ENCODE results near the gene ST7L. TPM values are rescaled to one million over a fixed set of nuclear protein-coding genes. Genes with fewer than 3 reads are reported as not detected.

The ST7L gene
- total RNA-seq, 4 donors from 2014 or later = 13.8 to 25.2 (median 24.4) TPM

GRCh38 chr1:112502826-112503225 lies 116.1 kb downstream of the ST7L start:
- intact Hi-C loops (cut with DNase I; ENCODE audit: low total_unique reads) = loop anchor here (10.0 kb wide), 2 partner anchors 112 to 202 kb away; partner anchors contain the start of genes CAPZA1, RHOC and ST7L
- no peak overlapping the region for H3K4me3 ChIP-seq (ENCODE audit: low read depth, poor library complexity, severe bottlenecking)
- 57 to 68% methylated on average over 1 to 2 of the region's 2 CpGs for WGBS, 2 donors
- no peak for DNase-seq (ENCODE audit: low spot score in 2 of 2)
- TF ChIP-seq POLR2A (IDR thresholded peaks at IDR 0.05) (no peak), CTCF (IDR thresholded peaks at IDR 0.05) (no peak)

GRCh38 chr1:112501810-112502641 lies 116.9 kb downstream of the ST7L start:
- peak overlapping the region; percentile 29 for H3K4me3 ChIP-seq (ENCODE audit: low read depth, poor library complexity, severe bottlenecking)
- peak in 1 of 2 donors; percentile 58 for DNase-seq (ENCODE audit: low spot score in 2 of 2)
- TF ChIP-seq POLR2A (IDR thresholded peaks at IDR 0.05) (no peak), CTCF (IDR thresholded peaks at IDR 0.05) (peak in 1 of 3 donors; percentile 19)
- WGBS, 2 donors = 4 to 7% methylated on average over 33 to 46 of the region's 65 CpGs
- intact Hi-C loops (cut with DNase I; ENCODE audit: low total_unique reads) = loop anchor here (10.0 kb wide), 2 partner anchors 113 to 203 kb away; partner anchors contain the start of genes CAPZA1, RHOC and ST7L

GRCh38 chr1:112496290-112496689 lies 122.7 kb downstream of the ST7L start:
- intact Hi-C loops (cut with DNase I; ENCODE audit: low total_unique reads) = no loop called here
- DNase-seq (ENCODE audit: low spot score in 2 of 2) = no peak
- TF ChIP-seq POLR2A (IDR thresholded peaks at IDR 0.05) (no peak), CTCF (IDR thresholded peaks at IDR 0.05) (no peak)
- WGBS, 2 donors = 78 to 81% methylated on average over 5 of the region's 5 CpGs
- H3K4me3 ChIP-seq (ENCODE audit: low read depth, poor library complexity, severe bottlenecking) = no peak overlapping the region

GRCh38 chr1:112493351-112493750 lies 125.6 kb downstream of the ST7L start:
- WGBS, 2 donors = 85 to 93% methylated on average over 6 of the region's 6 CpGs
- TF ChIP-seq CTCF (IDR thresholded peaks at IDR 0.05) (no peak), POLR2A (IDR thresholded peaks at IDR 0.05) (no peak)
- no peak for DNase-seq (ENCODE audit: low spot score in 2 of 2)
- no peak overlapping the region for H3K4me3 ChIP-seq (ENCODE audit: low read depth, poor library complexity, severe bottlenecking)
- intact Hi-C loops (cut with DNase I; ENCODE audit: low total_unique reads) = no loop called here

GRCh38 chr1:112492076-112492475 lies 126.9 kb downstream of the ST7L start:
- WGBS, 2 donors = 89 to 95% methylated on average over 1 of the region's 1 CpG
- no peak for TF ChIP-seq POLR2A (IDR thresholded peaks at IDR 0.05)
- no peak for TF ChIP-seq CTCF (IDR thresholded peaks at IDR 0.05)
- intact Hi-C loops (cut with DNase I; ENCODE audit: low total_unique reads) = no loop called here
- no peak overlapping the region for H3K4me3 ChIP-seq (ENCODE audit: low read depth, poor library complexity, severe bottlenecking)
- no peak for DNase-seq (ENCODE audit: low spot score in 2 of 2)

Data from lower leg skin (tissue), 4 donors.